Caco-2 (cell line): ENCODE data around the gene RPL35A. TPM values are rescaled to one million over a fixed set of nuclear protein-coding genes. Genes with fewer than 3 reads are reported as not detected.
"Not testable (repeated sequence)": the region's sequence is repeated elsewhere in the genome, so short reads cannot be mapped to it uniquely, and the experiment has no call there.

ENCODE experiments used
- BruUV-seq: library from RNA; stranded (reverse); fragments of 400-500 nt; replicated peaks from 2 replicates; lab custom pipeline; 2021; lab: Mats Ljungman, UMichigan
- CTCF ChIA-PET: fragments of 300-600 bp; sonication (Branson Sonifier 250); formaldehyde crosslinking; loops from one replicate; lab custom pipeline; 2022; ENCODE audit warnings: antibody characterized with exemption; lab: Charles Lee
- POLR2A ChIA-PET: fragments of 300-600 bp; sonication (Branson Sonifier 250); formaldehyde crosslinking; loops from one replicate; lab custom pipeline; 2022; ENCODE audit warnings: antibody characterized with exemption; lab: Charles Lee
- DNase-seq, 2 experiments: peaks; one replicate each; pipeline versions ENCODE4 v3.0.0 to v3.0.0-alpha.2; 2020 to 2022
- H3K27me3 ChIP-seq: replicated peaks from 2 replicates; pipeline ENCODE4 v1.6.0; 2011; ENCODE audit warnings: low read length; ENCODE audit not compliant: control insufficient read depth, insufficient read depth
- H3K36me3 ChIP-seq: 2 replicates; pipeline ENCODE4 v1.5.1; 2011; ENCODE audit warnings: low read length; ENCODE audit not compliant: control insufficient read depth, insufficient read depth
- H3K4me1 ChIP-seq: fragments of 250-450 bp; sonication (Bioruptor Pico); 2 replicates; pipeline ENCODE4 v1.5.1; 2020; ENCODE audit warnings: mild to moderate bottlenecking
- H3K4me3 ChIP-seq: 2 replicates; pipeline ENCODE4 v1.5.1; 2011; ENCODE audit warnings: low read depth, mild to moderate bottlenecking, control low read depth, low read length
- H3K9me3 ChIP-seq: fragments of 250-450 bp; sonication (Bioruptor Pico); 2 replicates; pipeline ENCODE4 v1.5.1; 2020; ENCODE audit warnings: mild to moderate bottlenecking, moderate library complexity
- H3K27ac Mint-ChIP-seq: one replicate; pipeline ENCODE4 v1.8.0; 2022; ENCODE audit warnings: mixed read lengths; ENCODE audit not compliant: unreplicated experiment
- H3K27me3 Mint-ChIP-seq: one replicate; pipeline ENCODE4 v1.8.0; 2022; ENCODE audit warnings: mixed read lengths; ENCODE audit not compliant: insufficient read depth, unreplicated experiment
- H3K36me3 Mint-ChIP-seq: one replicate; pipeline ENCODE4 v1.8.0; 2022; ENCODE audit warnings: mild to moderate bottlenecking, mixed read lengths; ENCODE audit not compliant: insufficient read depth, unreplicated experiment
- H3K4me1 Mint-ChIP-seq: one replicate; pipeline ENCODE4 v1.8.0; 2022; ENCODE audit warnings: low read depth, mixed read lengths; ENCODE audit not compliant: unreplicated experiment
- H3K4me3 Mint-ChIP-seq: one replicate; pipeline ENCODE4 v1.8.0; 2022; ENCODE audit warnings: mild to moderate bottlenecking, moderate library complexity, mixed read lengths; ENCODE audit not compliant: unreplicated experiment
- H3K9me3 Mint-ChIP-seq: one replicate; pipeline ENCODE4 v1.8.0; 2022; ENCODE audit warnings: mixed read lengths; ENCODE audit not compliant: unreplicated experiment
- intact Hi-C: fragments of 100-400 bp; cut with micrococcal nuclease; formaldehyde crosslinking; loops from one replicate; pipeline ENCODE4 v1.10.0; 2022; ENCODE audit not compliant: unreplicated experiment
- total RNA-seq: library from RNA; stranded (reverse); gene quantifications from 2 replicates; pipeline ENCODE4 v1.2.3, GENCODE V29; 2022
- TF ChIP-seq, protein P1 (sequence below), 2 experiments: fragments of 200-600 bp in 1 of 2; IDR thresholded peaks; 1 replicate in 1 of 2; 2 replicates in 1 of 2; pipeline versions ENCODE4 v1.5.1 to v1.8.0; 2011 to 2022; ENCODE audit warnings: antibody characterized with exemption in 1 of 2, control low read depth in 1 of 2, inconsistent platforms in 1 of 2, low read depth in 1 of 2, low read length in 1 of 2, mild to moderate bottlenecking in 1 of 2, moderate library complexity in 1 of 2; ENCODE audit not compliant: insufficient read depth in 1 of 2, severe bottlenecking in 1 of 2, unreplicated experiment in 1 of 2

RPL35A gene
- total RNA-seq, 1 experiment from 2014 or later, result 880 TPM

DNA sequence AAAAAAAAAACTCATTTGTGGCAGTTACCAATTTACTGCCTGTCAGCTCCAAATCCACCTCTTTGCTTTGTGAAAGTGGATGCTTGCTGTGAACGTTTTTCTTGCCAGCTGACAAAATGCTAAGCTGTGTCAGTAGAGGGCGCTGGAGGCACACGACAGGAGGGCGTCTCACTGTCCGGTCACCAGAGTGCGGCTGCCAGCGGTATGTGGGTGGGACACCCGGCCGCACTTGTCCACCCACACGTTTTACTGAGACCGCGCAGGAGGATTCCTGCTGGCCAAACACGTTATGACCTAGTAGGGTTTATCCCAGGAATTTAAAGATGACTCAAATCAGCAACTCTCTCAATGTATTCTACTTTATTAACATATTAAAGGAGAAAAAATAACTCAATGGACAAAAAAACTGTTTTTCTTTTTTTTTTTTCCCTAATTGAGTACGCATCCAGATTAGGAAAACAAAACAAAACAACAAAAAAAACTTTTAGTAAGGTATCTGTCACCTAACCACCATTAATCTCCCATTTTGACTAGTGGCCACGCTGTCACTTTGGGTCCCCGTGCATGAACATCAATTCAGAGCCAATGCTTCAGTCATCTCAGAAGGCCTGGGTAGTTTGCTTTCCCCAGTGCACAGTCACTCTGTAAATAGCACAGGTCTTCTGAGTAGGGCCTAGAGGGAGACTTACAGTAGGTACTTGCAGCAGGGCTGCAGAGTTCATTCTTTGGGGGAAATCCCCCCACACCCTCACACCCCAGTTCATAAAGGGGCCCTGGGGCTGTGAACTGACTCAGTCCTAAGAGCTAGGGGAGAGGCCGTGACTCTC lies 43.8 kb upstream of the RPL35A start:
- POLR2A ChIA-PET, result interaction anchor here (0.6 kb wide), 1 partner anchor 95 kb away, joined by 3 read pairs; no protein-coding TSS in a partner anchor
- Histone ChIP-seq H3K4me1 (no peaks in the 10 kb centered on the region), H3K27me3 (no peaks in the 10 kb centered on the region), H3K9me3 (peaks cover 5% of the 10 kb centered on the region; the same call in 1 of the 2 replicates), H3K4me3 (no peak overlapping the region), H3K36me3 (no peaks in the 10 kb centered on the region)
- Mint-ChIP-seq H3K4me1 (no peaks in the 10 kb centered on the region), H3K36me3 (no peaks in the 10 kb centered on the region), H3K4me3 (no peak overlapping the region), H3K9me3 (peaks cover 10% of the 10 kb centered on the region), H3K27me3 (no peaks in the 10 kb centered on the region), H3K27ac (no peak overlapping the region)
- CTCF ChIA-PET, result interaction anchor here (0.6 to 1.5 kb wide), 11 partner anchors 16 to 204 kb away, joined by 3 to 7 read pairs (median 4); partner anchors contain the start of gene RPL35A
- TF ChIP-seq, protein P1, sequence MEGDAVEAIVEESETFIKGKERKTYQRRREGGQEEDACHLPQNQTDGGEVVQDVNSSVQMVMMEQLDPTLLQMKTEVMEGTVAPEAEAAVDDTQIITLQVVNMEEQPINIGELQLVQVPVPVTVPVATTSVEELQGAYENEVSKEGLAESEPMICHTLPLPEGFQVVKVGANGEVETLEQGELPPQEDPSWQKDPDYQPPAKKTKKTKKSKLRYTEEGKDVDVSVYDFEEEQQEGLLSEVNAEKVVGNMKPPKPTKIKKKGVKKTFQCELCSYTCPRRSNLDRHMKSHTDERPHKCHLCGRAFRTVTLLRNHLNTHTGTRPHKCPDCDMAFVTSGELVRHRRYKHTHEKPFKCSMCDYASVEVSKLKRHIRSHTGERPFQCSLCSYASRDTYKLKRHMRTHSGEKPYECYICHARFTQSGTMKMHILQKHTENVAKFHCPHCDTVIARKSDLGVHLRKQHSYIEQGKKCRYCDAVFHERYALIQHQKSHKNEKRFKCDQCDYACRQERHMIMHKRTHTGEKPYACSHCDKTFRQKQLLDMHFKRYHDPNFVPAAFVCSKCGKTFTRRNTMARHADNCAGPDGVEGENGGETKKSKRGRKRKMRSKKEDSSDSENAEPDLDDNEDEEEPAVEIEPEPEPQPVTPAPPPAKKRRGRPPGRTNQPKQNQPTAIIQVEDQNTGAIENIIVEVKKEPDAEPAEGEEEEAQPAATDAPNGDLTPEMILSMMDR (IDR thresholded peaks at IDR 0.05; ENCODE audit: insufficient read depth in 1 of 2, low read depth in 1 of 2, low read length in 1 of 2, severe bottlenecking in 1 of 2, unreplicated experiment in 1 of 2), result peak; percentile 88 to 92
- intact Hi-C loops, result loop anchor here (1.0 to 5.0 kb wide), 3 partner anchors 37 to 146 kb away; partner anchors contain the start of gene RPL35A
- peak; percentile 88 to 89 for DNase-seq
- no TSS peak for BruUV-seq

DNA sequence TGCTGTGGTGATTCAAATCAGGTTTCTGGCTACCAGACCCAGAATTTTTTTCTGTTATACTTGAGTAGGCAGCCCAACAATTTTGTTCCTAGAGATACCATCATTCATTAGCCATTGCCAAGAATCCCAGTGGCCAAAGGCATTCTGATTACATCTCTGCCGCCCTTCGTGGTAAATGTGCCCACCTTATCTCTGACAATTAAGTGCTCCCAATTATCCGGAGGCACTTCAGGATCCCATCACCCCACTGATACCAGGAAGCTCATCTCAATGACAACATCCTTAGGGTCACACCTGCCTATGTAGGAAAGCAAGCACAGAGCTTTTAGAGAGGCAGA lies 43.2 kb upstream of the RPL35A start:
- H3K36me3 Mint-ChIP-seq, result no peaks in the 10 kb centered on the region
- H3K4me1 Mint-ChIP-seq, result no peaks in the 10 kb centered on the region
- H3K4me3 Mint-ChIP-seq, result no peak overlapping the region
- no peak for DNase-seq
- H3K9me3 Mint-ChIP-seq, result peaks cover 10% of the 10 kb centered on the region
- no peaks in the 10 kb centered on the region for H3K27me3 Mint-ChIP-seq
- Histone ChIP-seq H3K4me1 (no peaks in the 10 kb centered on the region), H3K27me3 (no peaks in the 10 kb centered on the region), H3K36me3 (no peaks in the 10 kb centered on the region), H3K9me3 (peaks cover 5% of the 10 kb centered on the region; the same call in 1 of the 2 replicates), H3K4me3 (no peak overlapping the region)
- ChIA-PET POLR2A (no interaction called here), CTCF (interaction anchor here (1.5 kb wide), 1 partner anchor 36 kb away, joined by 7 read pairs; no protein-coding TSS in a partner anchor)
- intact Hi-C loops, result loop anchor here (1.0 to 5.0 kb wide), 3 partner anchors 36 to 145 kb away; partner anchors contain the start of gene RPL35A
- no TSS peak for BruUV-seq
- TF ChIP-seq, protein P1 (IDR thresholded peaks at IDR 0.05; ENCODE audit: insufficient read depth in 1 of 2, low read depth in 1 of 2, low read length in 1 of 2, severe bottlenecking in 1 of 2, unreplicated experiment in 1 of 2), result no peak
- no peak overlapping the region for H3K27ac Mint-ChIP-seq

DNA sequence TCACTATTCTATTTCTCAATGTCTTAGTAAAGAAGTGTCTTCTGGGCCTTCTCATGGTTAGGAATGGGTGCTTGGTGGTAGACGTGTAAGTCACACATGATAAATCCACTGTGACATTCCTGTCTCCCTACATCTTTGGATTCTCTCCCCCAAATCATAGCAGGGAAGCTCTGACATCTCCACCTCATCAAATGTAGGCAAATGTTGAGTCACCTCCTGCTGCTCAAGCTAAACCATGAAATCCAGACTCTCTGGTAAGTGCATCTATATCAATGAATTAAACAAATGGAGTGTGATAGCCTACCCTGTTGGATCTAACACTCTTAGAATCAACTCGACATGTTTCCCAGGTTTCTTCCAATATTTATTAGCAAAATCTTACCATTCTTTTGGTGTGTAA lies 42.8 kb upstream of the RPL35A start:
- Histone ChIP-seq H3K9me3 (peaks cover 5% of the 10 kb centered on the region; the same call in 1 of the 2 replicates), H3K4me1 (no peaks in the 10 kb centered on the region), H3K36me3 (no peaks in the 10 kb centered on the region), H3K4me3 (no peak overlapping the region), H3K27me3 (no peaks in the 10 kb centered on the region)
- Mint-ChIP-seq H3K36me3 (no peaks in the 10 kb centered on the region), H3K27ac (no peak overlapping the region), H3K9me3 (peaks cover 7% of the 10 kb centered on the region), H3K4me1 (no peaks in the 10 kb centered on the region), H3K27me3 (no peaks in the 10 kb centered on the region), H3K4me3 (no peak overlapping the region)
- ChIA-PET CTCF (no interaction called here), POLR2A (no interaction called here)
- TF ChIP-seq, protein P1 (IDR thresholded peaks at IDR 0.05; ENCODE audit: insufficient read depth in 1 of 2, low read depth in 1 of 2, low read length in 1 of 2, severe bottlenecking in 1 of 2, unreplicated experiment in 1 of 2), result no peak
- intact Hi-C loops, result loop anchor here (2.0 to 5.0 kb wide), 2 partner anchors 44 to 145 kb away; partner anchors contain the start of gene RPL35A
- no TSS peak for BruUV-seq
- DNase-seq, result no peak

DNA sequence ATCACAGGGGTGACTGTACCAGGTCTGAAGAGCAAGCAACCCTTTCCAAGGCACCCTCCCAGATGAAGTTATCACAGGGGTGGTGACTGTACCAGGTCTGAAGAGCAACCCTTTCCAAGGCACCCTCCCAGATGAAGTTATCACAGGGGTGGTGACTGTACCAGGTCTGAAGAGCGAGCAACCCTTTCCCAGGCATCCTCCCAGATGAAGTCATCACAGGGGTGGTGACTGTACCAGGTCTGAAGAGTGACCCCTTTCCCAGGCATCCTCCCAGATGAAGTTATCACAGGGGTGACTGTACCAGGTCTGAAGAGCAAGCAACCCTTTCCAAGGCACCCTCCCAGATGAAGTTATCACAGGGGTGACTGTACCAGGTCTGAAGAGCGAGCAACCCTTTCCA lies 41.4 kb upstream of the RPL35A start:
- H3K36me3 Mint-ChIP-seq, H3K9me3 ChIP-seq, H3K4me3 ChIP-seq: not testable (repeated sequence)

More for the DNA sequence above, 41.4 kb upstream of the RPL35A start:
- BruUV-seq, H3K27me3 Mint-ChIP-seq, H3K4me1 Mint-ChIP-seq, H3K27ac Mint-ChIP-seq, POLR2A ChIA-PET, CTCF ChIA-PET, H3K4me1 ChIP-seq, H3K36me3 ChIP-seq, H3K9me3 Mint-ChIP-seq, DNase-seq, H3K4me3 Mint-ChIP-seq, H3K27me3 ChIP-seq: not testable (repeated sequence)
- intact Hi-C loops, result loop anchor here (5.0 kb wide), 1 partner anchor 144 kb away; no protein-coding TSS in a partner anchor
